Keratinocyte (primary cell): ENCODE results near the gene CDT1. TPM values are rescaled to one million over a fixed set of nuclear protein-coding genes. Genes with fewer than 3 reads are reported as not detected.

Experiments
- DNase-seq: peaks from one replicate; pipeline ENCODE4 v3.0.0-alpha.2; 2011; ENCODE audit warnings: low read depth, missing footprints, low spot score
- FAIRE-seq: peaks from 2 replicates; lab custom pipeline; 2011; peaks lifted over from hg19 to GRCh38; lab: Jason Lieb, UNC
- H2AFZ ChIP-seq: 2 replicates; pipeline ENCODE4 v1.6.0; 2012; ENCODE audit warnings: low read length, control low read depth, inconsistent platforms; ENCODE audit not compliant: control insufficient read depth
- H3K27ac ChIP-seq: 2 replicates; pipeline ENCODE4 v1.5.1; 2011; ENCODE audit warnings: low read length; ENCODE audit not compliant: control insufficient read depth, insufficient read depth
- H3K27me3 ChIP-seq: 3 replicates; pipeline ENCODE4 v1.6.0; 2011; ENCODE audit warnings: low read length; ENCODE audit not compliant: control insufficient read depth, insufficient read depth; ENCODE audit errors: extremely low read depth
- H3K36me3 ChIP-seq, 2 experiments: 2 replicates in 1 of 2; 3 replicates in 1 of 2; pipeline ENCODE4 v1.5.1; 2011; ENCODE audit warnings: low read length in 2 of 2, mild to moderate bottlenecking in 1 of 2; ENCODE audit not compliant: control insufficient read depth in 2 of 2, insufficient read depth in 2 of 2; ENCODE audit errors: extremely low read depth in 1 of 2
- H3K4me1 ChIP-seq: 3 replicates; pipeline ENCODE4 v1.5.1; 2011; ENCODE audit warnings: low read length; ENCODE audit not compliant: control insufficient read depth, insufficient read depth; ENCODE audit errors: extremely low read depth
- H3K4me2 ChIP-seq: 3 replicates; pipeline ENCODE4 v1.6.0; 2011; ENCODE audit warnings: low read depth, low read length; ENCODE audit not compliant: control insufficient read depth, insufficient read depth; ENCODE audit errors: extremely low read depth
- H3K4me3 ChIP-seq, 3 experiments: fragments of 200-600 bp in 1 of 3; sonication (generic) in 1 of 3; 2 replicates in 2 of 3; 3 replicates in 1 of 3; pipeline ENCODE4 v1.5.1; 2011 to 2016; ENCODE audit warnings: low read length in 3 of 3, mild to moderate bottlenecking in 3 of 3, control low read depth in 2 of 3, inconsistent platforms in 1 of 3, low read depth in 1 of 3, mixed read lengths in 1 of 3, mixed run types in 1 of 3, moderate library complexity in 1 of 3; ENCODE audit not compliant: control insufficient read depth in 2 of 3, insufficient read depth in 2 of 3; ENCODE audit errors: extremely low read depth in 1 of 3
- H3K79me2 ChIP-seq: 2 replicates; pipeline ENCODE4 v1.6.0; 2012; ENCODE audit warnings: low read length; ENCODE audit not compliant: control insufficient read depth, insufficient read depth
- H3K9ac ChIP-seq: 3 replicates; pipeline ENCODE4 v1.6.0; 2011; ENCODE audit warnings: low read length; ENCODE audit not compliant: control insufficient read depth, insufficient read depth; ENCODE audit errors: extremely low read depth
- H3K9me1 ChIP-seq: 3 replicates; pipeline ENCODE4 v1.6.0; 2011; ENCODE audit warnings: low read length; ENCODE audit not compliant: control insufficient read depth, insufficient read depth; ENCODE audit errors: extremely low read depth
- H3K9me3 ChIP-seq: 2 replicates; pipeline ENCODE4 v1.5.1; 2012; ENCODE audit warnings: low read depth, low read length; ENCODE audit not compliant: control insufficient read depth
- H4K20me1 ChIP-seq: 3 replicates; pipeline ENCODE4 v1.6.0; 2011; ENCODE audit warnings: low read length; ENCODE audit not compliant: control insufficient read depth, insufficient read depth; ENCODE audit errors: extremely low read depth
- EZH2 ChIP-seq: IDR thresholded peaks from one replicate; pipeline ENCODE4 v1.6.1; 2012; ENCODE audit warnings: inconsistent platforms, mild to moderate bottlenecking, low read length, moderate library complexity
- dilution Hi-C: fragments of 300-500 bp; cut with MboI; formaldehyde crosslinking; loops from one replicate; pipeline ENCODE4 v1.7.0; 2020; ENCODE audit warnings: low sequenced_read_pairs; ENCODE audit not compliant: extremely low pct_ligation_motif_present
- polyA plus RNA-seq, 5 experiments: library from polyadenylated mRNA; depleted of rRNA in 3 of 5; stranded (reverse) in 3 of 5; stranded (forward) in 1 of 5; unstranded in 1 of 5; fragments of >200 nt; gene quantifications; 1 replicate in 1 of 5; 2 replicates in 3 of 5; 3 replicates in 1 of 5; pipeline versions ENCODE4 v1.2.1 to v1.2.3, GENCODE V29; 2011 to 2012; ENCODE audit warnings: missing spikeins in 2 of 5, low read depth in 1 of 5, low replicate concordance in 1 of 5
- TF ChIP-seq, protein P1 (sequence below), 3 experiments: IDR thresholded peaks in 1 of 3; conservative IDR thresholded peaks in 1 of 3; optimal IDR thresholded peaks in 1 of 3; 2 replicates in 2 of 3; 3 replicates in 1 of 3; pipeline versions ENCODE3 to v1.5.1; 2011; ENCODE audit warnings: low read length in 3 of 3, mild to moderate bottlenecking in 3 of 3, moderate library complexity in 2 of 3, control low read depth in 1 of 3, inconsistent platforms in 1 of 3; ENCODE audit not compliant: insufficient read depth in 2 of 3; ENCODE audit errors: extremely low read depth in 1 of 3

Gene CDT1
- polyA plus RNA-seq, 1 donor (not counting 4 experiments of a cell fraction or from before 2014, with no cell fraction given), result 2.0 TPM

DNA sequence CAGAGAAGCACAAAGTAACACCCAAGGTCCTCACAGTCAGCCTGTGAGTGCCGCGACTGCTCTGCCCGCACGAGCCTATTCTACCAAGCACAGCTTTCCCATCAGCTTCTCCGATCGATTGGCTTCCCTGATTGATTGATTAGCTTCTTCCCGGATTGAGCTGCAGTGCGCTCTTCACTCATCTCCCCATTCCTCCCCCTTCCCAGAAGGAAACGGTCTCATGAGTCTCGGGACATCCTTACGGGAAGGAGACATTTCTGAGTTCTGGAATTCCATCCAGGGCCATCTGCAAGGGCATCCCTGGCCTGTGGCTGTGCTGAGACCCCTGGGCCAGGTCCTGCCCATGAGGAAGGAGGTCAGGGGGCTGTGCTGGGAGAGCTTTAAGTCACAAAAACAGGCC, 36.6 kb upstream of the CDT1 start:
- peaks cover 52% of the 10 kb centered on the region for H3K4me1 ChIP-seq
- H4K20me1 ChIP-seq, result peaks cover 61% of the 10 kb centered on the region
- DNase-seq, result no peak
- no peak for FAIRE-seq
- no peak overlapping the region for H3K9ac ChIP-seq
- H3K4me2 ChIP-seq, result no peak overlapping the region
- TF ChIP-seq, protein P1, sequence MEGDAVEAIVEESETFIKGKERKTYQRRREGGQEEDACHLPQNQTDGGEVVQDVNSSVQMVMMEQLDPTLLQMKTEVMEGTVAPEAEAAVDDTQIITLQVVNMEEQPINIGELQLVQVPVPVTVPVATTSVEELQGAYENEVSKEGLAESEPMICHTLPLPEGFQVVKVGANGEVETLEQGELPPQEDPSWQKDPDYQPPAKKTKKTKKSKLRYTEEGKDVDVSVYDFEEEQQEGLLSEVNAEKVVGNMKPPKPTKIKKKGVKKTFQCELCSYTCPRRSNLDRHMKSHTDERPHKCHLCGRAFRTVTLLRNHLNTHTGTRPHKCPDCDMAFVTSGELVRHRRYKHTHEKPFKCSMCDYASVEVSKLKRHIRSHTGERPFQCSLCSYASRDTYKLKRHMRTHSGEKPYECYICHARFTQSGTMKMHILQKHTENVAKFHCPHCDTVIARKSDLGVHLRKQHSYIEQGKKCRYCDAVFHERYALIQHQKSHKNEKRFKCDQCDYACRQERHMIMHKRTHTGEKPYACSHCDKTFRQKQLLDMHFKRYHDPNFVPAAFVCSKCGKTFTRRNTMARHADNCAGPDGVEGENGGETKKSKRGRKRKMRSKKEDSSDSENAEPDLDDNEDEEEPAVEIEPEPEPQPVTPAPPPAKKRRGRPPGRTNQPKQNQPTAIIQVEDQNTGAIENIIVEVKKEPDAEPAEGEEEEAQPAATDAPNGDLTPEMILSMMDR (optimal IDR thresholded peaks at IDR 0.05 in 1 of 3, IDR thresholded peaks at IDR 0.05 in 1 of 3, conservative IDR thresholded peaks at IDR 0.05 in 1 of 3; ENCODE audit: extremely low read depth in 1 of 3, insufficient read depth in 2 of 3, low read length in 3 of 3), result no peak
- no peak overlapping the region for H3K27ac ChIP-seq
- dilution Hi-C loops, result loop anchor here (25.0 kb wide), 1 partner anchor 105 kb away; the partner anchor contains the start of genes CYBA and MVD
- no peak overlapping the region for H2AFZ ChIP-seq
- H3K4me3 ChIP-seq, result no peak overlapping the region
- peaks cover 14 to 23% of the 10 kb centered on the region in 2 experiments for H3K36me3 ChIP-seq
- H3K27me3 ChIP-seq, result no peaks in the 10 kb centered on the region
- H3K9me1 ChIP-seq, result peaks cover 14% of the 10 kb centered on the region
- no peaks in the 10 kb centered on the region for H3K9me3 ChIP-seq
- peaks cover 93% of the 10 kb centered on the region for H3K79me2 ChIP-seq

DNA sequence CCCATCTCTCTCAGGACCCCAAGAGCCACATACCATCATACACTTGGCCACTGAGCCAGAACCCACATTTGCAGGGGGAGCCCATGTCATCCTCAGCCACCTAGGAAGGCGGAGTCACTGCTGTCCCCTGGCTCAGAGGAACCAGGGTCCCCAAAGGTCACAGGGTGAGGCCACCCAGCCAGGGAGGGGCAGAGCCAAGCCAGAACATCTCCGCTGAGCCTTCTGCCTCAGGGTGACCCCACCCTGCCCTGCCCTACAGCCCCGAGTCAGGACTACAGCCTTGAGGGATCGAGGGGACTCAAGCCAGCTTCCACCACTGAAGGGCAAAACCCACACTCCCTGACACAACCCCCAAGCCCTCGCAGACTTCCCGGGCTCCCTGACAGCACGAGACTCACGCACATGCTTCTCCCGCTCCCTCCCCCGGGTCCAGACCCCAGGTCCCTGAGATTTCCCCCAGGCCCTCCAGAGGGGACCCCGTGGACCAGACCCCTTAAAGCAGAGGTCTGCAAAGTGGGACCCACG, 36.0 kb upstream of the CDT1 start:
- TF ChIP-seq, protein P1 (optimal IDR thresholded peaks at IDR 0.05 in 1 of 3, IDR thresholded peaks at IDR 0.05 in 1 of 3, conservative IDR thresholded peaks at IDR 0.05 in 1 of 3; ENCODE audit: extremely low read depth in 1 of 3, insufficient read depth in 2 of 3, low read length in 3 of 3), result no peak
- TF ChIP-seq EZH2, result no peak

More for the DNA sequence above, 36.0 kb upstream of the CDT1 start:
- FAIRE-seq, result no peak
- peaks cover 14% of the 10 kb centered on the region for H3K9me1 ChIP-seq
- no peaks in the 10 kb centered on the region for H3K27me3 ChIP-seq
- peaks cover 17 to 18% of the 10 kb centered on the region in 2 experiments for H3K36me3 ChIP-seq
- peaks cover 52% of the 10 kb centered on the region for H3K4me1 ChIP-seq
- H3K9me3 ChIP-seq, result no peaks in the 10 kb centered on the region
- H3K9ac ChIP-seq, result no peak overlapping the region
- H3K27ac ChIP-seq, result no peak overlapping the region
- no peak overlapping the region for H2AFZ ChIP-seq
- peaks cover 93% of the 10 kb centered on the region for H3K79me2 ChIP-seq
- H4K20me1 ChIP-seq, result peaks cover 54% of the 10 kb centered on the region
- no peak overlapping the region for H3K4me3 ChIP-seq
- no peak for DNase-seq
- dilution Hi-C loops, result loop anchor here (25.0 kb wide), 1 partner anchor 105 kb away; the partner anchor contains the start of genes CYBA and MVD
- no peak overlapping the region for H3K4me2 ChIP-seq
